Psoas muscle (tissue), 8 donors: ENCODE data around the gene PRPS1L1. TPM values are rescaled to one million over a fixed set of nuclear protein-coding genes. Genes with fewer than 3 reads are reported as not detected.

Source experiments
- ATAC-seq, 4 donors: fragments of 200-7000 bp; cut with Tn5 transposase; one replicate each; pipeline ENCODE4 v1.9.1; 2020; ENCODE audit warnings: moderate library complexity in 3 of 4, mild to moderate bottlenecking in 2 of 4
- DNase-seq, 2 donors: peaks; one replicate each; pipeline ENCODE4 v3.0.0-alpha.2; 2020
- H3K27ac ChIP-seq: fragments of 200-600 bp; one replicate; pipeline ENCODE4 v1.8.0; 2022
- H3K27me3 ChIP-seq, 3 donors: fragments of 200-600 bp in 1 of 3; one replicate each; pipeline versions ENCODE4 v1.6.1 to v1.8.0; 2013 to 2022; ENCODE audit warnings: low read length in 2 of 3, mild to moderate bottlenecking in 2 of 3, moderate library complexity in 1 of 3; ENCODE audit not compliant: insufficient read depth in 3 of 3
- H3K36me3 ChIP-seq, 2 donors: fragments of 200-600 bp in 1 of 2; one replicate each; pipeline versions ENCODE4 v1.6.1 to v1.8.0; 2013 to 2022; ENCODE audit warnings: low read depth in 1 of 2, mild to moderate bottlenecking in 1 of 2, moderate library complexity in 1 of 2; ENCODE audit not compliant: insufficient read depth in 1 of 2
- H3K4me1 ChIP-seq: fragments of 200-600 bp; one replicate; pipeline ENCODE4 v1.8.0; 2022
- H3K4me3 ChIP-seq: fragments of 200-600 bp; one replicate; pipeline ENCODE4 v1.8.0; 2022; ENCODE audit warnings: mild to moderate bottlenecking
- H3K9me3 ChIP-seq: fragments of 200-600 bp; one replicate; pipeline ENCODE4 v1.8.0; 2022
- CTCF ChIP-seq: fragments of 200-600 bp; IDR thresholded peaks from one replicate; pipeline ENCODE4 v1.8.0; 2022; ENCODE audit warnings: antibody characterized with exemption
- WGBS, 3 donors: extraction: QIAGEN DNeasy Blood & Tissue Kit; methylation state at CpG; one replicate each; pipeline versions ENCODE4 v1.1.6 to v1.1.7; 2013; 5-methylcytosine and 5-hydroxymethylcytosine counted together
- intact Hi-C, 2 donors: fragments of 100-400 bp; cut with DNase I; formaldehyde crosslinking; loops; one replicate each; pipeline versions ENCODE4 v1.11.0 to v1.14.2; 2022
- polyA plus RNA-seq, 3 donors: library from polyadenylated mRNA; stranded (reverse); fragments of 200-250 nt; gene quantifications; one replicate each; pipeline ENCODE4 v1.2.3, GENCODE V29; 2013
- total RNA-seq, 4 donors: library from RNA; stranded (reverse); fragmentation: NEBNext Ultra II Directional in 2 of 4; extraction: Animal tissue kit (Norgen Biotek cat#: 25700) in 2 of 4; gene quantifications; one replicate each; pipeline versions ENCODE4 v1.2.1 to v1.2.4, GENCODE V29; 2021 to 2023
- donor health status: healthy with polysubstance abuse.
- donor health status: DM: no; HTN: no; CAD: no; lungs with moderate emphysema.
- donor health status: Bipolar disorder and iron deficiency.
- donor health status: healthy.
- donor health status: DM: yes; HTN: yes; CAD: no.
- donor health status: DM: no; HTN: no; CAD: no.
- donor health status: DM: no; HTN: no; CAD: no.
- donor health status: DM: yes; HTN: yes; CAD: no.

The PRPS1L1 gene
- total and polyA plus RNA-seq, 7 donors, result not detected

DNA sequence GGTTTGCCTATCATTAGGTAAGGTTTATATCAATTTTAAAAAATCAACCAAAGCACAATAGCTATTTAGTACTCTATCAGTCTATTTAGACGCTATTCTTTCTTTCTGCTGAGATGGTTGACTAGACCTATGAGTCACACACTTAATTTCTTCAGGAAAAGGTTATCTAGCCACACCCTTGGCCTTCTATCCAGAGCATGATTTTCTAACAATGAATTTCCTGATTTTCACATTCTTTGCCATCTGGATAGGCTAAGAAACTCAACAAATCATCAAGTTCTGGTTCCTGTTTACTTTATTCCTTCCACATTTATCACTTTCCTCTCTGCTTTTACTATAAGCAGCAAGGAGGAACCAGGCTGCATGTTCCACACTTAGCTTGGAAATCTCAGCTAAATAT is 8.1 kb downstream of the PRPS1L1 start:
- no peak for TF ChIP-seq CTCF
- Histone ChIP-seq H3K27ac (no peak overlapping the region), H3K4me1 (no peaks in the 10 kb centered on the region), H3K27me3 (no peaks in the 10 kb centered on the region), H3K9me3 (no peaks in the 10 kb centered on the region), H3K4me3 (no peak overlapping the region), H3K36me3 (no peaks in the 10 kb centered on the region)
- WGBS, 3 donors, result 60 to 63% (median 62%) methylated on average over 1 of the region's 1 CpG
- DNase-seq, result no peak
- intact Hi-C loops, result no loop called here
- no peak for ATAC-seq

DNA sequence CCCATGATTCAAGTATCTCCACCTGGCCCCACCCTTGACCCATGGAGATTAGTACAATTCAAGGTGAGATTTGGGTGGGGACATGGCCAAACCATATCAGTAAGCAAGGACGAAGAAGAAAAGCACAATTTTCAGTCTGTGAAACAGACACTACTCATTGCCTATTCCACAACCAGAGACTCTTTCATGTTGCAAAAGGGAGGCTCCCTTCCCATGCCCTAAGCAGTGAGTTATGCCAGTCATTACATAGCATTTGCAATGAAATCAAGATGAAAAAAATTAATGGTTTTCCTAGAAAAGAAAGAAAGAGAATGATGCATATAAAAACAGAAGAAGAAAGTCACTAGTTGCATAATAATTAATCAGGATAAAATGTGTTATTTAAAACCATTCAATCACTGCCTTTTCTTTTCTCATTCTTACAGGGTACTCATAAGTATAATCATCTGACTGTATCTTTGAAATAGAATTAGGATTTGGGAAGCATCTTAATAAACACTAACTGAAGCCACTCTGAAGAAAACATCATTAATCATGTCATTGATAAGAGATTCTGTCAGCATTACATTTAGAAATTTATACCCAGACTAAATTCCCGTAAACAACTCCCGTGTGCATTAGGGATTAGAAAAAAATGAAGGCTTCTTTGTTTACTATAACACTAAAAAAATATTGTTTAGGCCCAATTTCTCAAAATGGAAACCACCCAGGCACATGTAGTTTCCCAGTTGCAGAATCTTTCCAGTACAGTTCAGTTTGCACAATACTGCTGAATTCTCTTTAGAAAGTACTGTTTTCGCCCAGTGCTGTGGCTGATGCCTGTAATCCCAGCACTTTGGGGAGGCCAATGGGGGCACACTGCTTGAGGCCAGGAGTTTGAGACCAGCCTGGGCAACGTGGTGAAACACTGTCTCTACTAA is 9.1 kb downstream of the PRPS1L1 start:
- Histone ChIP-seq H3K36me3 (no peaks in the 10 kb centered on the region), H3K27ac (no peak overlapping the region), H3K9me3 (no peaks in the 10 kb centered on the region), H3K4me1 (no peaks in the 10 kb centered on the region), H3K27me3 (no peaks in the 10 kb centered on the region), H3K4me3 (no peak overlapping the region)
- WGBS, 3 donors, result 66 to 71% (median 68%) methylated on average over 5 of the region's 5 CpGs
- DNase-seq (no peak), ATAC-seq (no peak)
- intact Hi-C loops, result no loop called here
- TF ChIP-seq CTCF, result no peak

GRCh38 chr7:18016547-18017444 is 10.8 kb downstream of the PRPS1L1 start:
- TF ChIP-seq CTCF, result no peak
- no peaks in the 10 kb centered on the region for H3K9me3 ChIP-seq
- H3K36me3 ChIP-seq, result no peaks in the 10 kb centered on the region
- 85 to 87% (median 86%) methylated on average over 9 of the region's 9 CpGs for WGBS, 3 donors
- ATAC-seq (no peak), DNase-seq (no peak)
- no peak overlapping the region for H3K4me3 ChIP-seq
- H3K27ac ChIP-seq, result no peak overlapping the region
- no peaks in the 10 kb centered on the region for H3K4me1 ChIP-seq
- intact Hi-C loops, result no loop called here
- H3K27me3 ChIP-seq, result no peaks in the 10 kb centered on the region

DNA sequence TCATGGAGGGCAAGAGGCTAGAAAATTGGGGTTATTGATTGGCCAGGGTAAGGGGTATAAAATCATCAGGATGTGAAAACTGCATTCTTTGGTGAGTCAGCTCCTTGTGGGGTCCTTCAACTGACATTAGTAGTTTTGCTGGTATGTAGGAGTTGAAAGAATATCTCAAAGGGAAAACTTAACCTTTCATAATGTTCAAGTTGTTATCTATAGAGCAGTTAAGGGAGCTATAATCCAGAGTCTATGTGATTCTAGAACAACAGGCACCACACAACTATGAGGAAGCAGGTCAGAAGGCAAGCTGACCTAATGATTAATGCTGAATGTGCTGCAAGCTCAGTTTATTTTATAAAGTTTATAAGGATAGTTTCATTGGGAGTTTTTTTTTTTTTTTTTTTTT is 13.7 kb downstream of the PRPS1L1 start:
- H3K27ac ChIP-seq, result no peak overlapping the region
- no peaks in the 10 kb centered on the region for H3K36me3 ChIP-seq
- intact Hi-C loops, result no loop called here
- ATAC-seq, result no peak
- no peaks in the 10 kb centered on the region for H3K9me3 ChIP-seq
- H3K4me1 ChIP-seq, result no peaks in the 10 kb centered on the region
- no peaks in the 10 kb centered on the region for H3K27me3 ChIP-seq
- no peak for TF ChIP-seq CTCF
- no peak overlapping the region for H3K4me3 ChIP-seq
- DNase-seq, result no peak
